Lower lobe of right lung (tissue), 2 donors: ENCODE measurements around the gene SOX10. TPM values are rescaled to one million over a fixed set of nuclear protein-coding genes. Genes with fewer than 3 reads are reported as not detected.
"Not testable (repeated sequence)": the region's sequence is repeated elsewhere in the genome, so short reads cannot be mapped to it uniquely, and the experiment has no call there.

ENCODE experiments used
- ATAC-seq, 2 donors: fragments of 200-7000 bp; cut with Tn5 transposase; one replicate each; pipeline ENCODE4 v1.9.1; 2020 to 2022; ENCODE audit warnings: mild to moderate bottlenecking in 2 of 2, moderate library complexity in 2 of 2
- DNase-seq: peaks from one replicate; pipeline ENCODE4 v3.0.0-alpha.2; 2020
- H3K27ac ChIP-seq: fragments of 200-600 bp; one replicate; pipeline ENCODE4 v1.8.0; 2022
- H3K27me3 ChIP-seq: fragments of 200-600 bp; one replicate; pipeline ENCODE4 v1.8.0; 2022; ENCODE audit warnings: low read depth
- H3K36me3 ChIP-seq: fragments of 200-600 bp; one replicate; pipeline ENCODE4 v1.8.0; 2022; ENCODE audit warnings: mild to moderate bottlenecking
- H3K4me1 ChIP-seq: fragments of 200-600 bp; one replicate; pipeline ENCODE4 v1.8.0; 2022
- H3K4me3 ChIP-seq: fragments of 200-600 bp; one replicate; pipeline ENCODE4 v1.8.0; 2022; ENCODE audit warnings: mild to moderate bottlenecking
- H3K9me3 ChIP-seq: fragments of 200-600 bp; one replicate; pipeline ENCODE4 v1.8.0; 2022
- CTCF ChIP-seq: fragments of 200-600 bp; IDR thresholded peaks from one replicate; pipeline ENCODE4 v1.8.0; 2022; ENCODE audit warnings: antibody characterized with exemption, mild to moderate bottlenecking
- intact Hi-C: fragments of 100-400 bp; cut with DNase I; formaldehyde crosslinking; loops from one replicate; pipeline ENCODE4 v1.11.0; 2022
- total RNA-seq: library from RNA; stranded (reverse); fragmentation: NEBNext Ultra II Directional; extraction: Animal tissue kit (Norgen Biotek cat#: 25700); gene quantifications from one replicate; pipeline ENCODE4 v1.2.1, GENCODE V29; 2021
- donor health status: DM: no; HTN: yes; CAD: no; lungs with severe emphysema.

The SOX10 gene
- total RNA-seq, 1 donor from 2014 or later = not detected

GRCh38 chr22:37965940-37966664 is 18.3 kb downstream of the SOX10 start:
- Histone ChIP-seq H3K27ac (no peak overlapping the region), H3K27me3 (no peaks in the 10 kb centered on the region), H3K4me1 (no peaks in the 10 kb centered on the region), H3K36me3 (peaks cover 57% of the 10 kb centered on the region), H3K4me3 (no peak overlapping the region), H3K9me3 (no peaks in the 10 kb centered on the region)
- no peak for TF ChIP-seq CTCF
- DNase-seq = no peak
- intact Hi-C loops = no loop called here
- ATAC-seq = peak in 1 of 2 donors; percentile 28

GRCh38 chr22:37961062-37961461 is 23.3 kb downstream of the SOX10 start:
- Histone ChIP-seq H3K4me3 (no peak overlapping the region), H3K36me3 (peaks cover 72% of the 10 kb centered on the region), H3K4me1 (no peaks in the 10 kb centered on the region), H3K27me3 (no peaks in the 10 kb centered on the region), H3K9me3 (no peaks in the 10 kb centered on the region), H3K27ac (no peak overlapping the region)
- ATAC-seq = no peak
- TF ChIP-seq CTCF = no peak
- no peak for DNase-seq
- intact Hi-C loops = no loop called here

GRCh38 chr22:37959231-37959825 is 25.0 kb downstream of the SOX10 start:
- Histone ChIP-seq H3K9me3 (no peaks in the 10 kb centered on the region), H3K36me3 (peaks cover 71% of the 10 kb centered on the region), H3K4me1 (peaks cover 14% of the 10 kb centered on the region), H3K27me3 (no peaks in the 10 kb centered on the region), H3K27ac (no peak overlapping the region), H3K4me3 (no peak overlapping the region)
- ATAC-seq = no peak
- intact Hi-C loops = no loop called here
- TF ChIP-seq CTCF = no peak
- DNase-seq = no peak

GRCh38 chr22:37957232-37957631 is 27.1 kb downstream of the SOX10 start:
- H3K36me3 ChIP-seq = peaks cover 59% of the 10 kb centered on the region
- ATAC-seq = no peak
- no peak for DNase-seq

GRCh38 chr22:37955825-37956397 is 28.4 kb downstream of the SOX10 start:
- intact Hi-C loops, H3K9me3 ChIP-seq, ATAC-seq, H3K27me3 ChIP-seq, DNase-seq, H3K4me3 ChIP-seq, H3K27ac ChIP-seq: not testable (repeated sequence)
- peaks cover 27% of the 10 kb centered on the region for H3K4me1 ChIP-seq
- peaks cover 46% of the 10 kb centered on the region for H3K36me3 ChIP-seq

More at GRCh38 chr22:37957232-37957631, 27.1 kb downstream of the SOX10 start:
- no peak for TF ChIP-seq CTCF
- H3K9me3 ChIP-seq = no peaks in the 10 kb centered on the region
- intact Hi-C loops = no loop called here
- H3K27me3 ChIP-seq = no peaks in the 10 kb centered on the region
- H3K4me3 ChIP-seq = no peak overlapping the region
- H3K4me1 ChIP-seq = peaks cover 27% of the 10 kb centered on the region
- no peak overlapping the region for H3K27ac ChIP-seq

GRCh38 chr22:37954686-37955085 is 29.7 kb downstream of the SOX10 start:
- Histone ChIP-seq H3K36me3 (peaks cover 34% of the 10 kb centered on the region), H3K9me3 (no peaks in the 10 kb centered on the region), H3K27ac (no peak overlapping the region), H3K27me3 (no peaks in the 10 kb centered on the region), H3K4me1 (peaks cover 27% of the 10 kb centered on the region), H3K4me3 (peak overlapping the region; percentile 98)
- DNase-seq (no peak), ATAC-seq (no peak)
- intact Hi-C loops = no loop called here
- no peak for TF ChIP-seq CTCF
